Thymus (tissue), 2 donors: Measurements from ENCODE around the gene PHLDA3. TPM values are rescaled to one million over a fixed set of nuclear protein-coding genes. Genes with fewer than 3 reads are reported as not detected.

ENCODE experiments used
- polyA plus RNA-seq: library from polyadenylated mRNA; stranded (reverse); fragments of 200-250 nt; gene quantifications from one replicate; pipeline ENCODE4 v1.2.3, GENCODE V29; 2013
- total RNA-seq: library from RNA; stranded (reverse); fragments of 120-200 nt; gene quantifications from one replicate; pipeline ENCODE4 v1.2.4, GENCODE V29; 2013
- donor health status: healthy.

Gene PHLDA3
- total and polyA plus RNA-seq, 2 donors, result 14.4 to 31.7 TPM

Other genes starting within 250 kb of the PHLDA3 start
- 14.1 TPM for gene PKP1, start 185.7 kb downstream of the PHLDA3 start, total RNA-seq
- 20.0 TPM for gene PKP1, start 185.7 kb downstream of the PHLDA3 start, polyA plus RNA-seq
- gene TNNT2, start 91.5 kb downstream of the PHLDA3 start, total RNA-seq, result 3.1 TPM
- gene TNNT2, start 91.5 kb downstream of the PHLDA3 start, polyA plus RNA-seq, result 10.0 TPM
- 9.1 TPM for gene LAD1, start 69.9 kb downstream of the PHLDA3 start, total RNA-seq
- gene LAD1, start 69.9 kb downstream of the PHLDA3 start, polyA plus RNA-seq, result 19.5 TPM
- 4.1 TPM for gene TNNI1, start 47.5 kb downstream of the PHLDA3 start, total RNA-seq
- gene TNNI1, start 47.5 kb downstream of the PHLDA3 start, polyA plus RNA-seq, result 3.5 TPM
- 39.7 TPM for gene CSRP1, start 37.9 kb upstream of the PHLDA3 start, total RNA-seq
- 170 TPM for gene CSRP1, start 37.9 kb upstream of the PHLDA3 start, polyA plus RNA-seq
- 4.0 TPM for gene NAV1, start 69.9 kb upstream of the PHLDA3 start, total RNA-seq
- gene NAV1, start 69.9 kb upstream of the PHLDA3 start, polyA plus RNA-seq, result 3.4 TPM